ENCODE results near the gene MTG1.

- TF ChIP-seq CTCF (IDR thresholded peaks at IDR 0.05; ENCODE audit: low read depth, low read length) (no peak), POLR2A (IDR thresholded peaks at IDR 0.05; ENCODE audit: extremely low read depth, insufficient read length) (no peak), MYC (IDR thresholded peaks at IDR 0.05; ENCODE audit: low read depth, low read length) (no peak)
Observed at GRCh38 chr10:133381036-133381435, 12.9 kb upstream of the MTG1 start.

All from NB4 (cell line).